Natural killer cell treated with Interleukin-12 subunit alpha and Interleukin-12 subunit beta and Interleukin-15 and Interleukin-18, amount 100 ng/mL, for 72 hours (primary cell): Measurements from ENCODE around the gene PARPBP. TPM values are rescaled to one million over a fixed set of nuclear protein-coding genes. Genes with fewer than 3 reads are reported as not detected.
"Not testable (repeated sequence)": the region's sequence is repeated elsewhere in the genome, so short reads cannot be mapped to it uniquely, and the experiment has no call there.

Source experiments
- ATAC-seq, 2 donors: fragments of 150-1000 bp; cut with Tn5 transposase in 1 of 2; sonication (Bioruptor Pico), chemical (Tn5 transposase) in 1 of 2; 2 replicates each; pipeline ENCODE4 v1.10.0; 2021
- DNase-seq: peaks from one replicate; pipeline ENCODE4 v3.0.0; 2022; ENCODE audit warnings: low spot score
- H3K27ac Mint-ChIP-seq, 2 donors: 1 replicate in 1 of 2; 2 replicates in 1 of 2; pipeline ENCODE4 v1.8.0; 2022; ENCODE audit warnings: mixed read lengths in 2 of 2, mild to moderate bottlenecking in 1 of 2, moderate library complexity in 1 of 2
- H3K27me3 Mint-ChIP-seq, 2 donors: 1 replicate in 1 of 2; 2 replicates in 1 of 2; pipeline ENCODE4 v1.8.0; 2022; ENCODE audit warnings: mixed read lengths in 2 of 2
- H3K36me3 Mint-ChIP-seq: one replicate; pipeline ENCODE4 v1.8.0; 2022; ENCODE audit warnings: mixed read lengths
- H3K4me1 Mint-ChIP-seq, 2 donors: 1 replicate in 1 of 2; 2 replicates in 1 of 2; pipeline ENCODE4 v1.8.0; 2022; ENCODE audit warnings: low read depth in 2 of 2, mixed read lengths in 2 of 2, mild to moderate bottlenecking in 1 of 2
- H3K4me3 Mint-ChIP-seq: one replicate; pipeline ENCODE4 v1.8.0; 2022; ENCODE audit warnings: mixed read lengths
- H3K9me3 Mint-ChIP-seq: 2 replicates; pipeline ENCODE4 v1.8.0; 2022; ENCODE audit warnings: mixed read lengths
- total RNA-seq, 2 donors: library from RNA; stranded (reverse); gene quantifications; one replicate each; pipeline ENCODE4 v1.2.3, GENCODE V29; 2022

Gene PARPBP
- total RNA-seq, 2 donors from 2014 or later = 14.2 to 46.9 TPM

DNA sequence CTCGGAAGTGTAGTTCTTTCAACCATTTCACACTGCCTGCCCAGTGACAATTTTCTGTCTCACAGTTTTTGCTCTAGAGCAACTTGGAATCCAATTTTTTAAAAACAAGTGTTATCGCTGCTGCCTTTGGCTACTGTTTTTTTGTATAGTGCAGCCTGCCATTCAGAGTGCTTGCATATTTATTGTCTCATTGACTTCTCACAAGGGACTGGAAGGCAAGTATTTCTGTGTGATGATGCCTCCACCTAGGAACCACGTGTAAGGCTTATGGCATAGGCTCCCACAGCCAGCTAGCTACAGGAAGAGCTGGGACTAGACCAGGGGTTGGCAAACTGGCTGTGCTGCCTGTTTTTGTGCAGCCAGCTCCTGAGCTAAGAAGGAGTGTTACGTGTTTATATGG lies 903 bp downstream of the PARPBP start:
- Mint-ChIP-seq H3K9me3 (no peaks in the 10 kb centered on the region), H3K4me1 (peaks cover 10 to 18% of the 10 kb centered on the region in 2 donors), H3K27ac (peak overlapping the region; percentile 86 to 92), H3K36me3 (peaks cover 4% of the 10 kb centered on the region), H3K27me3 (no peaks in the 10 kb centered on the region), H3K4me3 (peak overlapping the region; percentile 92)
- no peak for DNase-seq
- no peak for ATAC-seq

DNA sequence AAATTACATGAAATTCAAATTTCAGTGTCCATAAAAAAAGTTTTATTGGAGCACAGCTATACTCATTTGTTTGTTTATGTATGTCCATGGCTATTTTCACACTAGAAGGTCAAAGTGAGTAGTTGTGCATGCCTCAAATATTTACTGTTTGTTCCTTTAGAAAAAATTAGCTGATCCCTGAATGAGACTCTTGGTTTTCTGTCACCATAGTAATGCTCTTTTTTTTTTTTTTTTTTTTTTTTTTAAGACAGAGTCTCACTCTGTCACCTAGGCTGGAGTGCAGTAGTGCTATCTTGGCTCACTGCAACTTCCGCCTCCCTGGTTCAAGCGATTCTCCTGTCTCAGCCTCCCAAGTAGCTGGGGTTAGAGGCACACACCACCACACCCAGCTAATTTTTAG lies 1.3 kb downstream of the PARPBP start:
- H3K27me3 Mint-ChIP-seq, H3K9me3 Mint-ChIP-seq, H3K36me3 Mint-ChIP-seq, ATAC-seq, DNase-seq: not testable (repeated sequence)
- Mint-ChIP-seq H3K4me1 (peaks cover 10 to 18% of the 10 kb centered on the region in 2 donors), H3K4me3 (peak overlapping the region; percentile 92), H3K27ac (peak overlapping the region in 1 of 2 donors; percentile 86)

DNA sequence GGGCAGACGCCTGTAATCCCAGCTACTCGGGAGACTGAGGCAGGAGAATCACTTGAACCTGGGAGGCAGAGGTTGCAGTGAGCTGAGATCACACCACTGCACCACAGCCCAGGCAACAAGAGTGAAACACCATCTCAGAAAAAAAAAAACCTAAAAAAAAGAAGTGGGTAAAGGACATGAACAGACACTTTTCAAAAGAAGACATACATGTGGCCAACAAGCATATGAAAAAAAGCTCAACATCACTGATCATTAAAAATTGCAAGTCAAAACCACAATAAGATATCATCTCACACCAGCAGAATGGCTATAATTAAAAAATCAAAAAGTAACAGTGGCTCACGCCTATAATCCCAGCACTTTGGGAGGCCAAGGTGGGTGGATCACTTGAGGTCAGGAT lies 10.7 kb downstream of the PARPBP start:
- H3K36me3 Mint-ChIP-seq = peaks cover 11% of the 10 kb centered on the region
- H3K27ac Mint-ChIP-seq, H3K4me3 Mint-ChIP-seq, H3K27me3 Mint-ChIP-seq, H3K9me3 Mint-ChIP-seq, ATAC-seq, DNase-seq, H3K4me1 Mint-ChIP-seq: not testable (repeated sequence)

DNA sequence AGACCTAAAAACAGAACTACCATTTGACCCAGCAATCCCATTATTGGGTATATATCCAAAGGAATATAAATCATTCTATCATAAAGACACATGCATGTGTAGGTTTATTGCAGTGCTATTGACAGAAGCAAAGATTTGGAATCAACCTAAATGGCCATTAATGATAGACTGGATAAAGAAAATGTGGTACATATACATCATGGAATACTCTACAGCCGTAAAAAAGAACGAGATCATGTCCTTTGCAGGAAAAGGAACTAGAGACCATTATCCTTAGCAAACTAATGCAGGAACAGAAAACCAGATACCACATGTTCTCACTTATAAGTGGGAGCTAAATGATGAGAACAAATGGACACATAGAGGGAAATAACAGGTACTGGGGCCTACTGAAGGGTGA lies 11.5 kb downstream of the PARPBP start:
- H3K27me3 Mint-ChIP-seq, H3K4me3 Mint-ChIP-seq, H3K27ac Mint-ChIP-seq, H3K4me1 Mint-ChIP-seq, H3K9me3 Mint-ChIP-seq, DNase-seq, ATAC-seq: not testable (repeated sequence)
- peaks cover 11% of the 10 kb centered on the region for H3K36me3 Mint-ChIP-seq

- H3K4me3 Mint-ChIP-seq, DNase-seq, ATAC-seq, H3K27ac Mint-ChIP-seq, H3K27me3 Mint-ChIP-seq, H3K9me3 Mint-ChIP-seq, H3K4me1 Mint-ChIP-seq: not testable (repeated sequence)
- H3K36me3 Mint-ChIP-seq = peaks cover 24% of the 10 kb centered on the region
Observed at GRCh38 chr12:102137619-102138018, 17.6 kb downstream of the PARPBP start.

DNA sequence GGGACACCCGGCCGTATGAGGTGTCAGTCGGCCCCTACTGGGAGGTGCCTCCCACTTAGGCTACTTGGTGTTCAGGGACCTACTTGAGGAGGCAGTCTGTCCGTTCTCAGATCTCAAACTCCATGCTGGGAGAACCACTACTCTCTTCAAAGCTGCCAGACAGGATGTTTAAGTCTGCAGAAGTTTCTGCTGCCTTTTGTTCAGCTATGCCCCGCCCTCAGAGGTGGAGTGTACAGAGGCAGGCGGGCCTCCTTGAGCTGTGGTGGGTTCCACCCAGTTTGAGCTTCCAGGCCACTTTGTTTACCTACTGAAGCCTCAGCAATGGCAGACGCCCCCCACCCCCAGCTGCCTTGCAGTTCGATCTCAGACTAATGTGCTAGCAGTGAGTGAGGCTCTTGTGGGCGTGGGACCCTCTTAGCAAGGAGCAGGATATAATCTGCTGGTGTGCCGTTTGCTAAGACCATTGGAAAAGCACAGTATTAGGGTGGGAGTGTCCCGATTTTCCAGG lies 22.9 kb downstream of the PARPBP start:
- H3K9me3 Mint-ChIP-seq, H3K4me1 Mint-ChIP-seq, H3K4me3 Mint-ChIP-seq, H3K27ac Mint-ChIP-seq, H3K27me3 Mint-ChIP-seq, ATAC-seq, DNase-seq: not testable (repeated sequence)
- H3K36me3 Mint-ChIP-seq = peaks cover 24% of the 10 kb centered on the region

DNA sequence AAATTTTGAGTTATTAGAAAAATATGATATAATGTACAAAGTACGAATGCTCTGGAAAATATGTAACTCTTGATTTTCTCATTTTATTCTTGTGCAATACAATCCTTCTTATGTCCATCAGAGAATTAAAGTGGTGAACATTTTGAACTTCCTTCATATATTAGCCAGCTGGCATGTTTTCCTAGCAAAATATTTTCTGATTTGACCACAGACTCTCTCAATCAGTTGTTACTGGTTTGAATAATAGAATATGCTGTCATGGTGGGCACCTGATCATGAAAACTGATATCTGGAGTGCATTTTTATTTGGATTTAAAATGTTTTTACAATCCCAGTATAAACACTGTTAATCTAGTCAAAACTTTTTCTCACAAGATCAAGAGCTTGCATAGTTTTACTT lies 24.2 kb downstream of the PARPBP start:
- Mint-ChIP-seq H3K9me3 (no peaks in the 10 kb centered on the region), H3K4me1 (peaks cover 0 to 6% of the 10 kb centered on the region in 2 donors), H3K4me3 (no peak overlapping the region), H3K36me3 (peaks cover 12% of the 10 kb centered on the region), H3K27ac (no peak overlapping the region), H3K27me3 (no peaks in the 10 kb centered on the region)
- ATAC-seq (no peak), DNase-seq (no peak)

GRCh38 chr12:102147062-102147587 lies 27.1 kb downstream of the PARPBP start:
- H3K36me3 Mint-ChIP-seq, H3K27me3 Mint-ChIP-seq, H3K4me3 Mint-ChIP-seq, ATAC-seq, H3K4me1 Mint-ChIP-seq, H3K9me3 Mint-ChIP-seq, DNase-seq, H3K27ac Mint-ChIP-seq: not testable (repeated sequence)

DNA sequence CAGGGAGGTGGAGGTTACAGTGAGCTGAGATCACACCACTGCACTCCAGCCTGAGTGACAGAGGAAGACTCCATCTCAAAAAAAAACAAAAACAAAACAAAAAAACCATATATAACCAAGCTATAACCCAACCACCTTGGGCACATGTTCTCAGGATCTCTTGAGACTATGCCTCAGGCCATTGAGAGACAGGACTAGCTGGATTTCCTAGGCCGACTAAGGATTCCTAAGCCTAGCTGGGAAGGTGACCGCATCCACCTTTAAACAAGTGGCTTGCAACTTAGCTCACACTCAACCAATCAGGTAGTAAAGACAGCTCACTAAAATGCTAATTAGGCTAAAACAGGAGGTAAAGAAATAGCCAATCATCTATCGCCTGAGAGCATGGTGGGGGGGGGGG lies 35.2 kb downstream of the PARPBP start:
- not testable (repeated sequence) for H3K27ac Mint-ChIP-seq, H3K4me1 Mint-ChIP-seq, H3K36me3 Mint-ChIP-seq, ATAC-seq, H3K4me3 Mint-ChIP-seq, H3K27me3 Mint-ChIP-seq, DNase-seq, H3K9me3 Mint-ChIP-seq

DNA sequence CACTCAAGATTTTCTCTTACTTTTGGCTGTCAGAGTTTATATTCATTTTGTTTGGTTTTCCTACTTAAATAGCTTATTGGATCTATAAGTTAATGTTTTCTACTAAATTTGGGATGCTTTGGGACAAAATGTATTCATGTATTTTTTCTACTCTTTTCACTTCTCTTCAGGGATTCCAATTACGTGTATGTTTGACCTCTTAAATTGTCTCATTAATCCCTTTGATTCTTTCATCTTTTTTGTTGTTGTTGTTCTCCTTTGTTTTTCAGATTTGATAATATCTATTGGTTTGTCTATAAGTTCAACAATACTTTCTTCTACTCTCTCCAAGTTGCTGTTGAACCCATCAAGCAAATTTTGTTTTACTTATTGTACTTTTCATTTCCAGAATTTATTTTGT lies 43.4 kb downstream of the PARPBP start:
- Mint-ChIP-seq H3K4me1 (no peaks in the 10 kb centered on the region), H3K27ac (no peak overlapping the region), H3K36me3 (no peaks in the 10 kb centered on the region), H3K9me3 (no peaks in the 10 kb centered on the region), H3K27me3 (no peaks in the 10 kb centered on the region), H3K4me3 (no peak overlapping the region)
- DNase-seq (no peak), ATAC-seq (no peak)

GRCh38 chr12:102167821-102168604 lies 48.0 kb downstream of the PARPBP start:
- H3K36me3 Mint-ChIP-seq = no peaks in the 10 kb centered on the region
- H3K9me3 Mint-ChIP-seq = no peaks in the 10 kb centered on the region
- H3K4me1 Mint-ChIP-seq = no peaks in the 10 kb centered on the region
- no peak overlapping the region for H3K4me3 Mint-ChIP-seq
- DNase-seq = no peak
- no peak overlapping the region for H3K27ac Mint-ChIP-seq
- H3K27me3 Mint-ChIP-seq = no peaks in the 10 kb centered on the region
- ATAC-seq = peak in 1 of 2 donors; percentile 75

GRCh38 chr12:102169922-102170621 lies 50.1 kb downstream of the PARPBP start:
- Mint-ChIP-seq H3K4me1 (no peaks in the 10 kb centered on the region), H3K36me3 (no peaks in the 10 kb centered on the region), H3K27ac (no peak overlapping the region), H3K27me3 (no peaks in the 10 kb centered on the region), H3K4me3 (no peak overlapping the region), H3K9me3 (no peaks in the 10 kb centered on the region)
- ATAC-seq (peak in 1 of 2 donors; percentile 53), DNase-seq (no peak)

DNA sequence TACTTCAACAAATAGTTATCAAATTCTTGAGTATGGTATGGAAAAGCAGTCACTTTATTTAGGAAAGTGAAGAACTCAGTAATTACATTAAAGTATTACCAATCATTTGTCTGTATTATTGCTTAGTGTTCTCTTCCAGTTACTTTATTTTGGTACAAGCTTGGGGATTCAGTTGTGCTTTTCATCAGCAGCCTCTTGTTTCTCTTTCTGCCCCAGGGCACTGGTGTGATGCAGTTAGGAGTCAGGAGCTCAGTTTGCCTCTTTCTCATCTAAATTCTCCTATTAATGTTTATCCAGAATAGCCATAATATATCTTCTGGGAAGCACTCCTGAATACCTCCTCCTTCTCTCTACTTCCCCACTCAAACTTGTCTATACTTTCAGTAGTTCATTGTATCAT lies 52.0 kb downstream of the PARPBP start:
- H3K27ac Mint-ChIP-seq = no peak overlapping the region
- no peaks in the 10 kb centered on the region for H3K4me1 Mint-ChIP-seq
- no peaks in the 10 kb centered on the region for H3K9me3 Mint-ChIP-seq
- H3K27me3 Mint-ChIP-seq = no peaks in the 10 kb centered on the region
- H3K36me3 Mint-ChIP-seq = no peaks in the 10 kb centered on the region
- DNase-seq = no peak
- no peak for ATAC-seq
- H3K4me3 Mint-ChIP-seq = no peak overlapping the region

GRCh38 chr12:102172436-102172835 lies 52.5 kb downstream of the PARPBP start:
- ATAC-seq = no peak
- Mint-ChIP-seq H3K9me3 (no peaks in the 10 kb centered on the region), H3K4me3 (no peak overlapping the region), H3K27me3 (no peaks in the 10 kb centered on the region), H3K27ac (no peak overlapping the region), H3K36me3 (no peaks in the 10 kb centered on the region), H3K4me1 (no peaks in the 10 kb centered on the region)
- DNase-seq = no peak
